HepG2 (cell line): Measurements from ENCODE around the gene CD9. TPM values are rescaled to one million over a fixed set of nuclear protein-coding genes. Genes with fewer than 3 reads are reported as not detected.

ENCODE experiments used
- ATF5 ChIP-seq: sonication (generic); formaldehyde crosslinking; IDR thresholded peaks from 2 replicates; pipeline ENCODE4 v1.4.0; 2020; ENCODE audit warnings: mild to moderate bottlenecking, low read depth, missing genetic modification reagents
- CCAR2 ChIP-seq: fragments of 200-400 bp; formaldehyde crosslinking; optimal IDR thresholded peaks from 2 replicates; pipeline ENCODE3; 2018; ENCODE audit warnings: low read depth, mild to moderate bottlenecking, low read length, moderate library complexity
- DMAP1 ChIP-seq: IDR thresholded peaks from 2 replicates; pipeline ENCODE4 v1.6.1; 2016
- HNRNPK ChIP-seq: fragments of 200-400 bp; formaldehyde crosslinking; IDR thresholded peaks from 2 replicates; pipeline ENCODE4 v1.6.1; 2018; ENCODE audit warnings: low read length, low read depth, moderate library complexity, mild to moderate bottlenecking; ENCODE audit not compliant: poor library complexity, severe bottlenecking
- JDP2 ChIP-seq: sonication (generic); formaldehyde crosslinking; IDR thresholded peaks from 2 replicates; pipeline ENCODE4 v1.8.1; 2022; ENCODE audit warnings: missing genetic modification reagents, borderline replicate concordance
- MBD4 ChIP-seq: IDR thresholded peaks from 2 replicates; pipeline ENCODE4 v1.6.1; 2012; ENCODE audit warnings: low read length, inconsistent platforms, borderline replicate concordance
- NFE2L1 ChIP-seq: sonication (generic); formaldehyde crosslinking; IDR thresholded peaks from 2 replicates; pipeline ENCODE4 v1.4.0; 2020; ENCODE audit warnings: missing genetic modification reagents, mild to moderate bottlenecking, borderline replicate concordance
- PATZ1 ChIP-seq: sonication (generic); formaldehyde crosslinking; IDR thresholded peaks from 2 replicates; pipeline ENCODE4 v1.4.0; 2020; ENCODE audit warnings: missing genetic modification reagents
- PHF21A ChIP-seq: sonication (generic); formaldehyde crosslinking; IDR thresholded peaks from 2 replicates; pipeline ENCODE4 v1.5.0; 2020; ENCODE audit warnings: mild to moderate bottlenecking, missing genetic modification reagents
- REPIN1 ChIP-seq: sonication (generic); formaldehyde crosslinking; IDR thresholded peaks from 2 replicates; pipeline ENCODE4 v1.8.0; 2022; ENCODE audit warnings: missing genetic modification reagents, low read depth, mild to moderate bottlenecking, borderline replicate concordance
- XBP1 ChIP-seq: sonication (generic); formaldehyde crosslinking; IDR thresholded peaks from 2 replicates; pipeline ENCODE4 v1.5.0; 2020; ENCODE audit warnings: missing genetic modification reagents
- ZNF230 ChIP-seq: sonication (generic); formaldehyde crosslinking; IDR thresholded peaks from 2 replicates; pipeline ENCODE4 v1.4.0; 2020; ENCODE audit warnings: mild to moderate bottlenecking, missing genetic modification reagents
- ZNF382 ChIP-seq: sonication (generic); formaldehyde crosslinking; IDR thresholded peaks from 2 replicates; pipeline ENCODE4 v1.5.0; 2020; ENCODE audit warnings: missing genetic modification reagents, mild to moderate bottlenecking, borderline replicate concordance
- ZNF670 ChIP-seq: sonication (generic); formaldehyde crosslinking; IDR thresholded peaks from 2 replicates; pipeline ENCODE4 v1.8.0; 2022; ENCODE audit warnings: mild to moderate bottlenecking, missing genetic modification reagents, borderline replicate concordance
- ZSCAN22 ChIP-seq: sonication (generic); formaldehyde crosslinking; IDR thresholded peaks from 2 replicates; pipeline ENCODE4 v1.4.0; 2020; ENCODE audit warnings: mild to moderate bottlenecking, missing genetic modification reagents
- ZZZ3 ChIP-seq: sonication (generic); formaldehyde crosslinking; IDR thresholded peaks from 2 replicates; pipeline ENCODE4 v1.4.0; 2020; ENCODE audit warnings: missing genetic modification reagents, mild to moderate bottlenecking, borderline replicate concordance
- polyA plus RNA-seq, 8 experiments: library from polyadenylated mRNA; depleted of rRNA in 3 of 8; stranded (reverse) in 7 of 8; unstranded in 1 of 8; fragments of >200 nt; fragmentation: Illumina TruSeq in 4 of 8; extraction: Trizol in 4 of 8; gene quantifications; 2 replicates each; pipeline versions ENCODE4 v1.2.1 to v1.2.3, GENCODE V29; 2011 to 2016; ENCODE audit warnings: low read depth in 4 of 8, missing spikeins in 1 of 8, mixed read lengths in 1 of 8; ENCODE audit not compliant: insufficient read depth in 1 of 8
- total RNA-seq, 5 experiments: library from RNA; depleted of rRNA; stranded (reverse); fragments of >200 nt; fragmentation: Illumina TruSeq; extraction: Trizol; gene quantifications; 2 replicates each; pipeline ENCODE4 v1.2.3, GENCODE V29; 2016; ENCODE audit warnings: low read depth in 1 of 5
- TF ChIP-seq, protein P1 (sequence below): sonication (generic); formaldehyde crosslinking; conservative IDR thresholded peaks from 2 replicates; pipeline ENCODE4 v1.4.0; 2020; ENCODE audit warnings: missing genetic modification reagents
- TF ChIP-seq, protein P2 (sequence below): sonication (generic); formaldehyde crosslinking; IDR thresholded peaks from 2 replicates; pipeline ENCODE4 v1.8.0; 2022; ENCODE audit warnings: mild to moderate bottlenecking, missing genetic modification reagents; ENCODE audit not compliant: insufficient replicate concordance
- TF ChIP-seq, protein P3 (sequence below): sonication (generic); formaldehyde crosslinking; IDR thresholded peaks from 2 replicates; pipeline ENCODE4 v1.5.0; 2020; ENCODE audit warnings: missing genetic modification reagents, mild to moderate bottlenecking, borderline replicate concordance
- TF ChIP-seq, protein P4 (sequence below): sonication (generic); formaldehyde crosslinking; IDR thresholded peaks from 2 replicates; pipeline ENCODE4 v1.5.1; 2020; ENCODE audit warnings: mild to moderate bottlenecking, missing genetic modification reagents, borderline replicate concordance

CD9 gene
- total and polyA plus RNA-seq, 2 of the 13 experiments (the other 11 are each of a cell fraction or from before 2014, with no cell fraction given) = 5.8 to 38.3 TPM

- TF ChIP-seq CCAR2 (no peak), XBP1 (CRISPR knock-in tag) (no peak), ATF5 (no peak), DMAP1 (CRISPR knock-in tag) (no peak), REPIN1 (CRISPR knock-in tag) (0 out of 2 replicates have a peak, but pooled peaks have one; percentile 28), PATZ1 (CRISPR knock-in tag) (peak; percentile 94), ZNF382 (CRISPR knock-in tag) (no peak), JDP2 (CRISPR knock-in tag) (no peak), ZNF670 (CRISPR knock-in tag) (no peak), ZNF230 (no peak), ZSCAN22 (CRISPR knock-in tag) (no peak), ZZZ3 (CRISPR knock-in tag) (no peak), NFE2L1 (CRISPR knock-in tag) (no peak), HNRNPK (no peak), PHF21A (CRISPR knock-in tag) (no peak), MBD4 (no peak)
- TF ChIP-seq, protein P1, sequence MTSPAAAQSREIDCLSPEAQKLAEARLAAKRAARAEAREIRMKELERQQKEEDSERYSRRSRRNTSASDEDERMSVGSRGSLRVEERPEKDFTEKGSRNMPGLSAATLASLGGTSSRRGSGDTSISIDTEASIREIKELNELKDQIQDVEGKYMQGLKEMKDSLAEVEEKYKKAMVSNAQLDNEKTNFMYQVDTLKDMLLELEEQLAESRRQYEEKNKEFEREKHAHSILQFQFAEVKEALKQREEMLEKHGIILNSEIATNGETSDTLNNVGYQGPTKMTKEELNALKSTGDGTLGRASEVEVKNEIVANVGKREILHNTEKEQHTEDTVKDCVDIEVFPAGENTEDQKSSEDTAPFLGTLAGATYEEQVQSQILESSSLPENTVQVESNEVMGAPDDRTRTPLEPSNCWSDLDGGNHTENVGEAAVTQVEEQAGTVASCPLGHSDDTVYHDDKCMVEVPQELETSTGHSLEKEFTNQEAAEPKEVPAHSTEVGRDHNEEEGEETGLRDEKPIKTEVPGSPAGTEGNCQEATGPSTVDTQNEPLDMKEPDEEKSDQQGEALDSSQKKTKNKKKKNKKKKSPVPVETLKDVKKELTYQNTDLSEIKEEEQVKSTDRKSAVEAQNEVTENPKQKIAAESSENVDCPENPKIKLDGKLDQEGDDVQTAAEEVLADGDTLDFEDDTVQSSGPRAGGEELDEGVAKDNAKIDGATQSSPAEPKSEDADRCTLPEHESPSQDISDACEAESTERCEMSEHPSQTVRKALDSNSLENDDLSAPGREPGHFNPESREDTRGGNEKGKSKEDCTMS (CRISPR knock-in tag) = no peak
- TF ChIP-seq, protein P2, sequence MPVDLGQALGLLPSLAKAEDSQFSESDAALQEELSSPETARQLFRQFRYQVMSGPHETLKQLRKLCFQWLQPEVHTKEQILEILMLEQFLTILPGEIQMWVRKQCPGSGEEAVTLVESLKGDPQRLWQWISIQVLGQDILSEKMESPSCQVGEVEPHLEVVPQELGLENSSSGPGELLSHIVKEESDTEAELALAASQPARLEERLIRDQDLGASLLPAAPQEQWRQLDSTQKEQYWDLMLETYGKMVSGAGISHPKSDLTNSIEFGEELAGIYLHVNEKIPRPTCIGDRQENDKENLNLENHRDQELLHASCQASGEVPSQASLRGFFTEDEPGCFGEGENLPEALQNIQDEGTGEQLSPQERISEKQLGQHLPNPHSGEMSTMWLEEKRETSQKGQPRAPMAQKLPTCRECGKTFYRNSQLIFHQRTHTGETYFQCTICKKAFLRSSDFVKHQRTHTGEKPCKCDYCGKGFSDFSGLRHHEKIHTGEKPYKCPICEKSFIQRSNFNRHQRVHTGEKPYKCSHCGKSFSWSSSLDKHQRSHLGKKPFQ (CRISPR knock-in tag) = no peak
- TF ChIP-seq, protein P3, sequence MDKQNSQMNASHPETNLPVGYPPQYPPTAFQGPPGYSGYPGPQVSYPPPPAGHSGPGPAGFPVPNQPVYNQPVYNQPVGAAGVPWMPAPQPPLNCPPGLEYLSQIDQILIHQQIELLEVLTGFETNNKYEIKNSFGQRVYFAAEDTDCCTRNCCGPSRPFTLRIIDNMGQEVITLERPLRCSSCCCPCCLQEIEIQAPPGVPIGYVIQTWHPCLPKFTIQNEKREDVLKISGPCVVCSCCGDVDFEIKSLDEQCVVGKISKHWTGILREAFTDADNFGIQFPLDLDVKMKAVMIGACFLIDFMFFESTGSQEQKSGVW (CRISPR knock-in tag) = no peak
- TF ChIP-seq, protein P4, sequence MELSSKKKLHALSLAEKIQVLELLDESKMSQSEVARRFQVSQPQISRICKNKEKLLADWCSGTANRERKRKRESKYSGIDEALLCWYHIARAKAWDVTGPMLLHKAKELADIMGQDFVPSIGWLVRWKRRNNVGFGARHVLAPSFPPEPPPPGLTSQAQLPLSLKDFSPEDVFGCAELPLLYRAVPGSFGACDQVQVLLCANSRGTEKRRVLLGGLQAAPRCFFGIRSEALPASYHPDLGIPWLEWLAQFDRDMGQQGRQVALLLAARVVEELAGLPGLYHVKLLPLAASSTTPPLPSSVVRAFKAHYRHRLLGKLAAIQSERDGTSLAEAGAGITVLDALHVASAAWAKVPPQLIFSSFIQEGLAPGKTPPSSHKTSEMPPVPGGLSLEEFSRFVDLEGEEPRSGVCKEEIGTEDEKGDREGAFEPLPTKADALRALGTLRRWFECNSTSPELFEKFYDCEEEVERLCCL (CRISPR knock-in tag) = no peak
Measured at GRCh38 chr12:6230321-6231110, 30.3 kb downstream of the CD9 start (continued).
